ENCODE results near the gene RNU5D-1.

RNU5D-1 gene

GRCh38 chr1:44723496-44724295 lies 7.3 kb downstream of the RNU5D-1 start:
- CTCF ChIA-PET, result interaction anchor here (0.6 to 0.7 kb wide), 2 partner anchors 8 to 70 kb away, joined by 5 read pairs; partner anchors contain the start of gene RNU5D-1
- H3K36me3 ChIP-seq (ENCODE audit: control insufficient read depth in 2 of 2, insufficient read depth in 1 of 2, low read length in 2 of 2), result no peaks in the 10 kb centered on the region
- no peak overlapping the region for H3K27ac ChIP-seq (ENCODE audit: extremely low read depth, low read depth, low read length)
- H3K4me1 ChIP-seq (ENCODE audit: control insufficient read depth, insufficient read depth, low read length), result no peaks in the 10 kb centered on the region
- POLR2A ChIA-PET, result no interaction called here
- TF ChIP-seq ZNF510 (tag by site-specific recombination; IDR thresholded peaks at IDR 0.05; ENCODE audit: insufficient replicate concordance) (no peak), EGR2 (tag by site-specific recombination; IDR thresholded peaks at IDR 0.05; ENCODE audit: low read depth) (0 out of 2 replicates have a peak, but pooled peaks have one; percentile 22), PRDM1 (tag by site-specific recombination; IDR thresholded peaks at IDR 0.05) (peak; percentile 55; the same call in 1 of the 2 replicates), ZFHX2 (tag by site-specific recombination; conservative IDR thresholded peaks at IDR 0.05) (0 out of 2 replicates have a peak, but pooled peaks have one; percentile 24)
- no peaks in the 10 kb centered on the region for H3K9me3 ChIP-seq (ENCODE audit: control insufficient read depth, insufficient read depth, low read depth, low read length)
- no peak overlapping the region for H3K4me3 ChIP-seq (ENCODE audit: low read depth, low read length)

- no peak for TF ChIP-seq ZBTB21 (tag by site-specific recombination; IDR thresholded peaks at IDR 0.05)
- TF ChIP-seq ZNF571 (tag by site-specific recombination; IDR thresholded peaks at IDR 0.05), result no peak
- no peak for TF ChIP-seq ZNF292 (tag by site-specific recombination; IDR thresholded peaks at IDR 0.05; ENCODE audit: borderline replicate concordance, low read depth)
- TF ChIP-seq ZBTB26 (tag by site-specific recombination; optimal IDR thresholded peaks at IDR 0.05), result no peak
- no peak for TF ChIP-seq ZNF416 (tag by site-specific recombination; IDR thresholded peaks at IDR 0.05)
- no peak for TF ChIP-seq ZNF324 (tag by site-specific recombination; IDR thresholded peaks at IDR 0.05)
- no peak for TF ChIP-seq PRDM6 (tag by site-specific recombination; IDR thresholded peaks at IDR 0.05)
- no peak for TF ChIP-seq MZF1 (tag by site-specific recombination; IDR thresholded peaks at IDR 0.05; ENCODE audit: borderline replicate concordance)
- no peak for TF ChIP-seq ZNF521 (tag by site-specific recombination; IDR thresholded peaks at IDR 0.05)
- no peak for TF ChIP-seq ZNF404 (tag by site-specific recombination; IDR thresholded peaks at IDR 0.05)
- no peak for TF ChIP-seq KLF1 (tag by site-specific recombination; IDR thresholded peaks at IDR 0.05)
- no peak for TF ChIP-seq FEZF1 (tag by site-specific recombination; IDR thresholded peaks at IDR 0.05)
- POLR2A ChIA-PET, result interaction anchor here (2.2 kb wide), 1 partner anchor 53 kb away, joined by 24 read pairs; the partner anchor contains the start of gene RPS8
- CTCF ChIA-PET, result interaction anchor here (0.6 to 9.1 kb wide), 4 partner anchors 7 to 195 kb away, joined by 4 to 87 read pairs (median 5); partner anchors contain the start of gene RNU5D-1
These were observed 7.9 kb downstream of the RNU5D-1 start for GRCh38 chr1:44723064-44723463.

More at GRCh38 chr1:44723064-44723463, 7.9 kb downstream of the RNU5D-1 start:
- no peaks in the 10 kb centered on the region for H3K4me1 ChIP-seq (ENCODE audit: control insufficient read depth, insufficient read depth, low read length)
- no peaks in the 10 kb centered on the region for H3K36me3 ChIP-seq (ENCODE audit: control insufficient read depth in 2 of 2, insufficient read depth in 1 of 2, low read length in 2 of 2)
- H3K4me3 ChIP-seq (ENCODE audit: low read depth, low read length), result no peak overlapping the region
- no peaks in the 10 kb centered on the region for H3K9me3 ChIP-seq (ENCODE audit: control insufficient read depth, insufficient read depth, low read depth, low read length)
- no peak overlapping the region for H3K27ac ChIP-seq (ENCODE audit: extremely low read depth, low read depth, low read length)
